ENCODE measurements around the gene LRRC32.
"Not testable (repeated sequence)": the region's sequence is repeated elsewhere in the genome, so short reads cannot be mapped to it uniquely, and the experiment has no call there.

The LRRC32 gene

DNA sequence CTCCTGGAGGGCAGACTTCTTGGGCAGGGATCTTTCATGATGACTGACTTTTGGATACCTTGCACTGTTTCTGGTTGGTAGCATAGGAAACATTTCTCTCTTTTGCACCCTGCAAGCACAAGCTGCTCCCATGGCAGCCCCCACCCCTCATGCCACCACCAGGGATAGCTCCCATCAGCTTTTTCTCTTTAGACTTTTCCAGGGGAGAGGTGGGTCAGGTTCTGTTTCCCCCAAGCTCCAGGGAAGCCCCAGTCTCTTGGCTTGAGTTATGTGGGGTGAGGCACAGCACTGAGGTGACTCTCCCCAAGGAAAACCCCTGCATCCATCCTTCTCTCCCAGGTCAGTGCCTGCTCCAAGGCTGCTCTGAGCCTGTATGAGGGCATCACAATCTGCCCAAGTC lies 22.5 kb downstream of the LRRC32 start:
- no peak for DNase-seq (ENCODE audit: low spot score)

DNA sequence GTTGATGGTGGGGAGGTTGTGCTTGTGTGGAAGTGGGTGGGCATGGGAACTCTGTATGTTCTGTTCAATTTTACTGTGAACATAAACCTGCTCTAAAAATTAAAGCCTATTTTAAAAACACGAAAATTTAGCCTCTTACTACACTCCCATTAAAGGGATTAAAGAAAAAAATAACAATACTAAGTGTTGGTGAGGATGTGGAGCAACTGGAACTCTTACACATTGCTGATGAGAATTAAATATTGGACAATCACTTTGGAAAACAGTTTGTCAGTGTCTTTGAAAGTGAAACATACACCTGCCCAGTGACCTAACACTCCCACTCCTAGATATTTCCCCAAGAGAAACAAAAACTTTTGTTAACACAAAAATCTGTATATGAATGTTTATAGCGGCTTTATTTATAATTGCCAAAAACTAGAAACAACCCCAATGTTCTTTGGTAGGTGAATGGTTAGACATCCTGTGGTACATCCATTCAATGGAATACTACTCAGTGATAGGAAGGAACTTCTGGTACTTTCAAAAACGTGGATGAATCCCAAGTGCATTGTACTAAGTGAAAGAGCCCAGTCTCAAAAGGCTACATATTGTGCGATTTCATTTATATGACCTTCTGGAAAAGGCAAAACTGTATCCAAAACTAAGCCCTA lies 23.5 kb downstream of the LRRC32 start:
- DNase-seq (ENCODE audit: low spot score) = no peak

DNA sequence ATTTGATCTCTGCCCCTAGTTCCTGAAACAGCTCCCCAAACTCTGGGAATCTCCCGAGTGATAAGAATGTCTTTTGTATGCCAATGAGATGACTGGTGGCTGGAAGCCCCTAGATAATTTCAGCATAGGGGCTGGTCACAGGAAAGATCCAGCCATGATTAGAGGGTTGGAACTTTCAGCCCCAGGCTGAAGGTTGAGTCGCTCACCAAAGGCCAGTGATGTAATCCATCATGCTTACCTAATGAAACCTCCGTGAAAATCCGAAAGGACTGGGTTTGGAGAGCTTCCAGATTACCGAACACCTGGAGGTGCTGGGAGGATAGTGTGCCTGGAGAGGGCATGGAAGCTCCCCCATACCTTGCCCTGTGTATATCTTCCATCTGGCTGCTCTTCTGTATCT lies 26.0 kb downstream of the LRRC32 start:
- DNase-seq (ENCODE audit: low spot score) = no peak

DNA sequence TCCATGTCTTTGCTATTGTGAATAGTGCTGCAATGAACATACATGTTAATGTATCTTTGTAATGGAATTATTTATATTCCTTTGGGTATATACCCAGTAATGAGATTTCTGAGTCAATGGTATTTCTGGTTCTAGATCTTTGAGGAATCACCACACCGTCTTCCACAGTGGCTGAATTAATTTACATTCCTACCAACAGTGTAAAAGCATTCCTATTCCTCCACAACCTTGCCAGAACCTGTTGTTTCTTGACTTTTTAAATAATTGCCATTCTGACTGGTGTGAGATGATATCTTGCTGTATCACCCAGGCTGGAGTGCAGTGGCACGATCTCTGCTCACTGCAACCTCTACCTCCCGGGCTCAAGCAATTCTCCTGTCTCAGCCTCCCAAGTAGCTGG lies 26.8 kb downstream of the LRRC32 start:
- not testable (repeated sequence) for DNase-seq (ENCODE audit: low spot score)

DNA sequence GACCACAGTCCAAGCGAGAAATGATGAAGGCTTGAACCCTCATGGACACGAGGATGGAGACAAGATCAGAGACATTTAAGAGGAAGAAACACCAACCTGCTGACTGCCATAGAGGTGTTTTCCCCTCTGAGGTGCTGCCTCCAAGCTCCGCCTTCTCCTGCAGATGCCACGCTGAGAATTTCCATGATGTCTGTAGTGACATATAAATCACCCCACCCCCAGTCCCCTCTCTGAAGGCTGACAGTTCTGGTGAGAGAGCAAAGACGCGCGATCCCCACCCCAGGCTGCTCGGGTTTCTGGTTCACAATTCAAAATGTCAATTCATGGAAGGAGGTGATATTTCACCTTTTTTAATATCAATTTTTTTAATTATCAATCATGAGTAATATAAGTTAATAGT lies 28.2 kb downstream of the LRRC32 start:
- DNase-seq (ENCODE audit: low spot score) = no peak

DNA sequence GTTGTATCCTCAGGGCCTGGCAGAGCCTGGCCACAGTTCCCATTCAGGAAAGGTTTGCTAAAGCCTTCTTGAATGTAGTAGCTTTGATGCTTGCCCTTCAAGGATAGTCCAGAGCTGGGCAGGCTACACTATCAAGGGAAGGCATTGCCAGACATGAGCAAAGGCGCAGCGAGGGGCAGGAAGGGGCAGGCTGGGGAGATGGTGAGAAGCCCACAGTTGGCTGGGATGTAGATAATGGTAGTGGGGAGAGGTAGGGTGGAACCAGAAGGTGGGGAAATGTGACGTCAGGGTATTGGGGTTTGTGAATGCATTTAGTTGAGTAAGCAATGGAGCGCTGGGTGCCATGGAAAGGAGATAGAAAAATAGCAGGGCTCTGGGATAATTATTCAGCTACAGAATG lies 28.6 kb downstream of the LRRC32 start:
- DNase-seq (ENCODE audit: low spot score) = no peak

DNA sequence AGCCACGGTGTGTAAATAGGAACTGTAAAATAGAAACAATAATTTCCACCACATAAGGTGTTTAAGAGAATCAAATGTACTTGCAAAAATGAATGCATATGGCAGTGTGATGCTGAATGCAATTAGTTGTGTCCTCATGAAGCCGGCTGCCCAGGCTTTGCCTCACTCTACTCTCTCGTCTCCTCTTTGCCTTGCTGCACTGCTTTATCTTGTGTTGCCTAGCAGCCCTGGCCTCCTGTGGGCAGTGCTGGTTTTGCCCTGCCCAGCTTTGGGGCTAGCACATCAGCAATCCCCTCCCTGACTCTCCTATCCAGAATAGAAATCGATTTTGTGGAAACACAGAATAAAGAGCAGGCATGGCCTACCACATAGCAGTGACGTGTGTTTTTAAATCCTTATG lies 30.0 kb downstream of the LRRC32 start:
- no peak for DNase-seq (ENCODE audit: low spot score)

DNA sequence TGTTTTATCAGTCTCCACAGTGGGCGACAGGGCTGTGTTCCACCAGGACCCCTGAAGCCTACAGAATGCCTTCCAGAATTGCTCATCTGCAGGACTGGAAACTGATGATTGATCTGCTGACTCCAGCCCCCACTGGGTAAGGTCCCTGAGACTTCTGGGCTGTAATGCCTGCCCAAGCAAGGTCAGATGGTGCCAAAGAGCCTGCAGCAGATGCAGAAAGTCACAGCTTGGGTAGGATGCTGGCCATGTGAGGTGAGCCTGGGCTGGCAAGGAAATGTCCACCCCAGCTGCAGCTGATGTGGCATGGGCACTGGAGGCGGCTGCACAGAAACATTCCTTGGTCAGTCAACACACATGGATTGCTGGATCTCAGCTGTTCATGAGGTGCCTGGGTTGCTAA lies 30.9 kb downstream of the LRRC32 start:
- no peak for DNase-seq (ENCODE audit: low spot score)

DNA sequence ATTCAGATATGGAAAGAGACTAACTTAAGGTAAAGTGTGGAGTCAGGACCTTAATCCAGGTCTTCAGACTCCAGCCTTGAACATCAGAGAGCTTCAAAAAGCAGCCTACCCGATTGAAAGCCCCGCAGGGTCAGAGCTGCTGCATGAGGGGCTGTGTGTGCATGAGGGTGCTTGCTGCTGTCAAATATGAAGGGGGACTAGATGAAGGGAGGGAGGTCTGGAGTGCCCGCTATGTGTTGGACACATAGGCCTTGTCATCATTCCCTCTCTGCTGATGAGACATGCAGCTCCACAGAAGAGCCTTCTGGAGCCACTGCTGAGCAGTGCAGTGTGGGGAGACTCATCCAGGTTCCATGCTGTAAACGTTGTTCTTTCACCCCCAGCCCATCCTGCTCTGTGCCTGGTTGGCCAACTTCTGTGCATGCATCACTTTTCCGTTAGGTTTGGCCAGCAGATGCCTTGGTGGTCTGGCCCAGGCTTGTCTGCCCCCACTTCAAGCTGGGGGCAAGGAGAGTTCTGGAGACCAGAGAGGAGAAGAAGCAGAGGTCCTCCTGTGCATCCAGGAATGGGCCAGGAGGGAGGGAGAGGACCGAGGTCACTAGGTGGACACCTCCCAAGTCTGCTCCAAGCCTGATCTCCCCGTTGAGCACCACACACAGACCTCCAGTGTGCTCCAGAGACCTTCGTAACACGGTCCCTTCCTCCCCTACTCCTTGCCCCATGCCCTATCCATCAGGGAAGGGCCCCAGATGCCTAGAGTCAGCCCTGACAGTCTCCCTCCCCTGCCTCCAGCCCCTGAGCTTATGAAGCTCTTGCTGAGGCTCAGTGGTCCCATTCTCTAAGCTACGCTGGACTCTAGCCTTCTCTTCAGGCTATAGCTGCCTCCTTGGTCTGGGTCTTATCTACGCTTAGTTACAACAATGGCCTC lies 32.0 kb downstream of the LRRC32 start:
- no peak for DNase-seq (ENCODE audit: low spot score)

DNA sequence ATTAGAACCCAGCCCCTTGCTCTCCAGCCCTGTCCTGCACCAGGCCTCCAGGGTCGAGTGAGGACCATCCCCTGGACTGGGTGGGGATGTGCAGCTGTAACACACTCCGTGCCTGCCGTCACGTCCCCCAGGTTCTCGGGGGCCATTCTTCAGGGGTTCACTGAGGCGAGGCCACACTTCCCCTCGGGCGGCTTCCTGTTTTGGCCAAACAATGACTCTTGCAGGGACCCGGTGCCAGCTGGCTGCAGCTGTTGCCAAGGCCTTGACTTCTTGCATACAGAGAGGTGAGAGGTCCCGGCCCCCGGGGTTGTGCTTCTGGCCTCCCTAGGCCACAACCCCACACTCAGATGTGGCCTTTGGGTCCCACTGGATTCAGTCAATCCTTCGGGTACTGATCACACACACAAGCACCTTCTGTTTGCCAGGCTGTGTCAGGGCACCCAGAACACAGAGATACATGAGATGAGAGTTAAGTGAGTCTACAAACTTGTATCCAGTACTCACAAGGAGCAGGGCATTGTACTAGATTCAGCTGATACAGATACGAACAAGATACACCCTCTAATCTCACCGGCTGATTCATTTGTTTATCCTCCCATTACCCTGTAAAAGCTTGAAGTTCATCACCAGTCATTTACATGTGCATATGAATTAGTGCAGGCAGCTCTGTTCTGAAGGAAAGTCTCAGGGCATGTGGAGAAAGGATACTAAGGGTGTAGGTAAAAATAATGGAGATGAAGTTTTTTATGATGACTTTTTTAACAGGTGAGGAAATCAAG lies 32.9 kb downstream of the LRRC32 start:
- no peak for DNase-seq (ENCODE audit: low spot score)

DNA sequence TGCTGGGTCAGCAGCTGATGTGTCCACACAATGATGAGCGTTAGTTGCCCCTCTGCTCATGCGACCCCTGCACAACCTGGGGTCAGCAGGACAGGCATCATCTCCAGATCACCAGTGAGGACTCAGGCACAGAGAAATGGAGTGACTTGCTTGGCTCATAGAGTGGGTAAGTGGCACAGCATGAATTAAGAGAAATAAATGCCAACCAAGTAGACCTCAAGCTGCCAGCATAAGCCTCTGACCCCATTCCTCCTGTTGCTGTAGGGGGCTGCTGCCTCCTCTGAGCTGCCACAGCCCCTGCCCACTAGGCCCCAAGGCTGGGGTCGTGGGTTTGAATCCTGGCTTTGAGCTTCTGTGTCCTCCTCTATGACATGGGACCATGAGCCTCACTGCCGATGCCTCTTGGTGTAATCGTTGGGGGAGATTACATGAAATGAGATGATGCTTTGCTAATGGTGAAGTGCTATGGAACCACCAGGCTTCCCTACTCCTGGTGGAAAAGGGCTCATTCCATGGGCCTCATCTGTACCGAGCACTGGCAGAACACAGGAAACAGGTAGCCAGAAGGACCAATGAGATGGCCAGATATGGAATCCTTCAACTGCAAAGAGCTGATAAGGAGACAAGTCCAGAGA lies 33.6 kb downstream of the LRRC32 start:
- no peak for DNase-seq (ENCODE audit: low spot score)

DNA sequence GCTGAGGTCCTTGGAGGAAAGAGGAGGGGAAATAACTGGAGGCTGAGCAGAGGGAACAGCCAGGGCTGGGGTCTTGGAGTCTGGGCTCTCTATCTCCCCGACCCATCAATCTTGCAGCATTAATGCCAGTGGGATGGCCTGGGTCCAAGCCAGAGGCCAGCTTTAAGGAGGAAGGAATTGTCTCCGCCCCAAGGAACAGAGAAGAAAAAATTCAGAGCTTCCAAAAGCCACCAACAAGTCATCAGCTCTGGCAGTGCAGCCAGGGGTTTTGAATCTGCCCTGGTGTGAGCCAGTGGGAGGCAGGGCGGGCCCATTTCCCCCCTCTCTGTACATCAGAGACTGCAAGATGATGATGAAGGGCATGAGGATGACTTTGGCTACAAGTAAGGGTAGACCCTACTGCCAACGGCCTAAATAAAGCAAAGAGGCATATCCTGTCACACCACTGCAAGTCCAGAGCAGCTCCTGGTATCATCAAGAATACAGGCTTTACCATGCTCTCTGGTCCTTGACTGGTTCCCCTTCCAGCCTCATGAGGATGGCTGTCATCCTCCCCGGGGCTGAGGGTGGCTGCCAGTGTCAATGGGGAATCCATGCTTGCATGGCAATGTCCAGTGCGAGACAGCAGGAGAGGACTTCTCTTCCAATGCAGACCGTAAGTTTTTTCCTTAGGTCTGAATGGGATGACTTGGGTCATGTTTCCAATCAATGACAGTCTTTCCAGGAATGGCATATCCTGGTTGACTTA lies 34.4 kb downstream of the LRRC32 start:
- no peak for DNase-seq (ENCODE audit: low spot score)

DNA sequence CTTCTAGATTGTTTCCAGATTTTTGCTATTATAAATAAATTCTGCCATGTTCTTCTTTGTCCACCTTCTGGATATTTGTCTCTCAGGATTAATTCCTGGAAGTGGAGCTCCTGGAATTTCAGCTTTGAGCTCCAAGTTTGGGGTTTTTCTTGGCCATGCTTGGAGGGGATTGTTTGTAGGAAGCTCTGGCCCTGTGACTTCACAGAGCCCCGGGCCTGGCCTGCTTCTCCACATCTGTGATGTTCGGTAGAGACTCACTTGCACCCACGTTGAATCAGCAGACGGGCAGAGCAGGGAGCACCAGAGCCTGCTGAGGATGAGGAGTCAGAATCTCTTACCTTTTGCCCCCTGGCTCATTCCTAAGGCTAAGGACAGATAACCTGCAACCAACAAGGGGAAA lies 35.7 kb downstream of the LRRC32 start:
- no peak for DNase-seq (ENCODE audit: low spot score)

DNA sequence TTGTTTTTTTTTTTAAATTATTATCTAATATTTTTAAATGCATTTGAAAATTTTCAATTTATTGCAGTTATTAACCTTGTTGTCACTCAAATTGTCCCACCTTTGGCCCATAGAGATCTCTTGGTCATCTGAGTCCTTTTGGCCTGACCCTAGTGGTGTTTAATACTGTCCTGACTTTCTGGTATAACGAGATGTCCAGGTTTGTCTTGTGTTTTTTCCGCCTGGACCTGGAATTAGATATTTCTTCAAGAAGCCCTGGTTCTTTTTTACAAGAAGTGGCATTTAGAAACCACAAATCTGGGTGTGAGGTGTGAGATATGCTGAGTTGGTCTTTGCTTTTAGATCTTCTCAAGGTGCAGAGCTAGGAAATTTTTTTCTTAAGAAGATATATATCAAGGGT lies 38.1 kb downstream of the LRRC32 start:
- DNase-seq (ENCODE audit: low spot score) = no peak

DNA sequence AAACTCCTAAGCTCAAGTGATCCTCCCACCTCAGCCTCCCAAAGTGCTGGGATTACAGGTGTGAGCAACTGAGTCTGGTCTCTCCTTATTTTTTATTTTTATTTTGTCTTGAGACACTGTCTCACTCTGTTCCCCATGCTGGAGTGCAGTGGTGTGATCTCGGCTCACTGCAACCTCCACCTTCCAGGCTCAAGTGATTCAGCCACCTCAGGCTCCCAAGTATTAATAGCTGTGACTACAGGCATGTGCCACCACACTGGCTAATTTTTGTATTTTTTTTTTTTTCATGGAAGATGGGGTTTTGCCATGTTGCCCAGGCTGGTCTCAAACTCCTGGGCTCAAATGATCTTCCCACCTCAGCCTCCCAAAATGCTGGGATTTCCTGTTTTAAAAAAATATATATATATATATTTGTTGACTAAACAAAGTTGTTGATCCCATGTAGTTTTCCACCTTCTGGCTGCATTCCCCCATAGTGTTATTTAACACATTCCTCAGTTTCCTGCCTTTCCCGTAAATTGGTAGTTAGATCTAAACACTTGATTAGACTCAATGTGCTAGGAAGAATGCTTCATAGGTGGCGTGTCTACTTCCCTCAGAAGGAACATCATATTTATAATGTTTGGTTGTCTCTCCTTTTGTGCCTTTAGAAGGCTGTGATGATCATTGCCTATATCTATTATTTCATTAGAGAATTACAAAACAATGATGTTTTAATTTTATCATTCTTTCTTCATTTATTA lies 38.8 kb downstream of the LRRC32 start:
- DNase-seq (ENCODE audit: low spot score) = no peak

DNA sequence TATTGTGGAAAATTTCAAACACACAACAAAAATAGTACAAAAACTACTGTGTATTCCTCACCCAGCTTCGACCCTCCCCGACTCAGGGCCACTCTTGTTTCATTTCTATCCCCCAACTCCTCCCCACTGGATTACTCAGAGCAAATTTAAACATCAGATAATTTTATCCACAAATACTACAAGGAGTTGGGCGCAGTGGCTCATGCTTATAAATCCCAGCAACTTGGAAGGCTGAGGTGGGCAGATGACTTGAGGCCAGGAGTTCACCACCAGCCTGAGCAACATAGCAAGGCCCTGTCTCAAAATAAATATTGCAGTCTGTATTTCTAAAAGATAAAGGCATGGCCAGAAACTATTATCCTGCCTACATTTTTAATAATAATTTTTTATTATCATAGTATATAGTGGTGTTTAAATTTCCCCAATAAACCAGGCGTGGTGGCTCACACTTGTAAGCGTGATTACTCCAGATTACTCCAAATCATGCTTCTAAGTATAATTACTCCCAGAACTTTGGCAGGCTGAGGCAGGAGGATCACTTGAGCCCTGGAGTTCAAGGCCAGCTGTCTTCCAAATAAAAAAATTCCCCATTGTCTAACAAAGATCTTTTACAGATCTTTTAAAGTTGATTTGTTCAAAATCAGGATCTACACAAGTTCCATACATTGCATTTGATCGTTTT lies 39.8 kb downstream of the LRRC32 start:
- no peak for DNase-seq (ENCODE audit: low spot score)

DNA sequence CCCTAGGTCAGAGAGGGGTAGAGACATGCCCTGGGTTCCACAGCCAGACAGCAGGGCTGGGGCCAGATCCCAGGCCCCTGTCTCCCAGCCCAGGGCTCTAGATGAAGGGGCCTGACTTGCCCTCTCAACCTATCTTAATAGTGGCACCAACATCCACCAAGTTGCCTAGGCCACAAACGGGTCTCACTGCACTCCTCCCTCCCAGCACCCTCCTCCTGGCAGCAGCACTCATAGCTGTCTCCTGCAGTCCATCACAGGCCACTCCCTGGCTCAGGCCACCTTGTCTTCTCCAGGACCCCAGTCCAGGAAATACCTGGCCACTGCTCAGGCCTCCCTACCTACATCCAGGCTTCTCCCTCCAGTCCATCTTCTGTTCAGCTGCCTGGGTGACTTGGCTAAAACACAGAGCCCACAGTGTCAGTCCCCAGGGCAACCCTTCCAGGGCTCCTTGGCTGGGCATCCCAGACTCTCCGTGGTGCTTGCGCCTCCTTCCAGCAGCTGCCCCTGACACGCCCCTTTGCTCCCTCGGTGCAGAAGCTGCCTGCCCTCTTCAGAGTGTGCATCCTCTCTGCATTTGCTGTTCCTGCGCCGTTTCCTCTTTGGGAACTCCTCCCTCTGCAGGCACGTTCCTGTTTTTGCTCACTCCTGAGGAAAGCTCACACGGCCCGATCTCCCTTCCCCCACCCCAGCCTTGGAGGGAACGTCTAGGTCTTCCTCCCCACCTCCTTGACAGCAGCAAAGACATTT lies 40.5 kb downstream of the LRRC32 start:
- DNase-seq (ENCODE audit: low spot score) = no peak

DNA sequence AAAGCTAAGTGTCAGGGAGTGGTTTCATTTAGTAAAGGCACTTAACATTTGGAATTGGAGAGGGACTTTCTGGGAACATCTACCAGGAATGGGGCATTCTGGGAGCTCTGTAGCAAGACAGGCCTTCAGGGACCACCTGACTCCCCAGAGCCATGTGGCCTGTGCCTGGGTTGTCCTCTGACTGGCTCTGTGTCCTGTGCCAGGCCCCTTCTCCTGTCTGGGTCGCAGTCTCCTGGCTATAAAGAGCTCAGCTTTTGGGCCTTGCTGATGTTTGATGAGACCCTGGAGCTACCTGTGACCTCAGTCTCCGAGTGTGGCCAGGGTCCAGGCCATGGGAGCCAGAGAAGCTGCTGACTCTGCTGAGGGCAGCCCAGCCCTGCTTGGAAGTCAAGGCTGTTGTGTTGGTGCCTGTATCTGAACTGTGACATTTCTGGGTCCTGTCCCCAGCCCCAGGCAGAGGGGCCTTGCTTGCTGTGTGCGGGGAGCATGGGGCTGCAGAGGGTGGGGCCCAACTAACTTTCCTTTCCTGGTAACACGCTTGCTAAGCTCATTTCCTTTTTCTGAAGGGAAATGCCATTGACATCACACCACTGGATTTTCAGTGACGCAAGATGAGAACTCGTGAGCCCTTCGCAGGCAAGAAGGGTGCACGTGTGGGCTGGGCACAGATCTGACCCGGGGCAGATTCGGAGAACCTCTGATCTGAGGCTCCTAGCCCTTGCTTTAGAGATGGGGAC lies 41.3 kb downstream of the LRRC32 start:
- DNase-seq (ENCODE audit: low spot score) = no peak

DNA sequence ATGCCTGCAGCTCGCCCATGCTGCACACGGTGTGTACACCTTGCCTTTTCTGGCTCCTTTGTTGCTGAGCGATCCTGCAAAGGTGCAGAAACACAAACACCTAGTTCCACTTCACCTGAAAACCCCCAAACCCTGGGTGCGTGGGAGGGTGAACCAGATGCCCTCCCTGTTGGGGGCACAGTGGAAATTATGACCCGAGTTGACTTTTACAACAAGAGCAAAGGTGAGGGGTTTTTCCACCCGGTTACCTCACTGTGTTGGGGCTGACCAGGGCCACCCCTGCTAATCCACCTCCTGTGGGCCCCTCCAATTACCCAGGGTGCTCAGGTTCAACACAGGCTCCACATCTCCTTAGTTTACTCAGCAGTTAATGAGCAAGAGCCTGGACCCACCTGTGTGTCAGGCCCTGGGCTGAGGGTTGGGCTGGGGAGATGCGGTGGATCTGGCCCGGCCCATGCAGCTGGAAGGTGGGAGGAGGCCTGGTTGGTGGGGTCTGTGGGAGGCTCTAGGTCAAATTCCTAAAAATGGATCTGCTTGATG lies 42.1 kb downstream of the LRRC32 start:
- DNase-seq (ENCODE audit: low spot score) = no peak
